Ascending aorta (tissue), 2 donors: ENCODE results near the gene NLRC3. TPM values are rescaled to one million over a fixed set of nuclear protein-coding genes. Genes with fewer than 3 reads are reported as not detected.

Experiments used
- DNase-seq, 2 donors: peaks; one replicate each; pipeline ENCODE4 v3.0.0-alpha.2; 2019; ENCODE audit warnings: low spot score in 2 of 2
- H3K27ac ChIP-seq, 2 donors: fragments of 200-600 bp; sonication (generic); one replicate each; pipeline ENCODE4 v1.5.1; 2016 to 2017; ENCODE audit warnings: mild to moderate bottlenecking in 1 of 2
- H3K27me3 ChIP-seq: fragments of 200-600 bp; sonication (generic); one replicate; pipeline ENCODE4 v1.5.1; 2017
- H3K36me3 ChIP-seq, 2 donors: fragments of 200-600 bp; sonication (generic); one replicate each; pipeline ENCODE4 v1.5.1; 2016
- H3K4me1 ChIP-seq, 2 donors: fragments of 200-600 bp; sonication (generic); one replicate each; pipeline ENCODE4 v1.5.1; 2016 to 2017; ENCODE audit warnings: mild to moderate bottlenecking in 1 of 2
- H3K4me3 ChIP-seq, 2 donors: fragments of 200-600 bp; sonication (generic); one replicate each; pipeline ENCODE4 v1.5.1; 2016 to 2017; ENCODE audit warnings: mild to moderate bottlenecking in 1 of 2
- H3K9me3 ChIP-seq, 2 donors: fragments of 200-600 bp; sonication (generic); one replicate each; pipeline ENCODE4 v1.5.1; 2016
- intact Hi-C: fragments of 100-400 bp; cut with DNase I; formaldehyde crosslinking; loops from one replicate; pipeline ENCODE4 v1.15.1; 2023
- total RNA-seq: library from RNA; depleted of rRNA; stranded (reverse); fragments of >200 nt; gene quantifications from one replicate; pipeline ENCODE4 v1.1.0, GENCODE V29; 2016
- TF ChIP-seq, protein P1 (sequence below), 3 experiments: fragments of 200-600 bp in 2 of 3; fragments of 450-650 bp in 1 of 3; sonication (generic) in 2 of 3; IDR thresholded peaks; one replicate each; pipeline ENCODE4 v1.5.1; 2016 to 2019; ENCODE audit warnings: antibody characterized with exemption in 3 of 3, mild to moderate bottlenecking in 1 of 3, moderate library complexity in 1 of 3

The NLRC3 gene
- total RNA-seq, 1 donor from 2014 or later, result 2.1 TPM

DNA sequence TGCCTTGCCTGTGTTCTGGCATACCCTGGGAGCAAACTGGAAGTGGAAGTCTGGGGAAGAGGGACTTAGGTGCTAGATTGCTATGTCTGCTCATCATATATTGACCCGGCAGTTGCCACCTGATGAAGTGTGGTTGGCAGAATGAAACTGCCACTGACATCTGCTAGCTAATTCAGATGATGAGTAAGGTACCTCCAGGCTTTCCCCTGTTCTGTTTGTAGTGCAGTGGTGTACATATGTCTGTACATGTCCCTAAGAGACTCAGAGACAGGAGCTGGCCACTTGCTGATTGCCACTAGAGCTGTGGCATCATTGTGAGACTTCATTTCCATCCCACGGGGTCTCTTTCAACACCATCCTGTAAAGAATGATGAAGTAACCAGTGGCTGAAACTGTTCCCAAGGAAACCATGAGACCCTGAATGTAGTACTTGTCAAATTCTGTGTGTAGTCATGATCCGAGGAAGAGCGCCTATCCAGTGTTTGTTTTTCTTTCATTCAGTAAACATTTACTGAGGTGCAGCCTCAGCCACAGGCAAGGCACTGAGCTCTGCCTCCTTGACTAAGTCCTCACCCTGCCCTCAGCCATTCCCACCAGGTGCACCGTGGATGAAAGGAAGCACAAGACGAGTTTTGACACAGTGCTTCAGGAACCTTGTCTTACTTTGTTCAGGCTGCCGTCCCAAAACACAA is 63.2 kb downstream of the NLRC3 start:
- intact Hi-C loops, result no loop called here
- H3K4me1 ChIP-seq, result no peaks in the 10 kb centered on the region
- no peak for DNase-seq
- H3K36me3 ChIP-seq, result peaks cover 56 to 86% of the 10 kb centered on the region in 2 donors
- TF ChIP-seq, protein P1, sequence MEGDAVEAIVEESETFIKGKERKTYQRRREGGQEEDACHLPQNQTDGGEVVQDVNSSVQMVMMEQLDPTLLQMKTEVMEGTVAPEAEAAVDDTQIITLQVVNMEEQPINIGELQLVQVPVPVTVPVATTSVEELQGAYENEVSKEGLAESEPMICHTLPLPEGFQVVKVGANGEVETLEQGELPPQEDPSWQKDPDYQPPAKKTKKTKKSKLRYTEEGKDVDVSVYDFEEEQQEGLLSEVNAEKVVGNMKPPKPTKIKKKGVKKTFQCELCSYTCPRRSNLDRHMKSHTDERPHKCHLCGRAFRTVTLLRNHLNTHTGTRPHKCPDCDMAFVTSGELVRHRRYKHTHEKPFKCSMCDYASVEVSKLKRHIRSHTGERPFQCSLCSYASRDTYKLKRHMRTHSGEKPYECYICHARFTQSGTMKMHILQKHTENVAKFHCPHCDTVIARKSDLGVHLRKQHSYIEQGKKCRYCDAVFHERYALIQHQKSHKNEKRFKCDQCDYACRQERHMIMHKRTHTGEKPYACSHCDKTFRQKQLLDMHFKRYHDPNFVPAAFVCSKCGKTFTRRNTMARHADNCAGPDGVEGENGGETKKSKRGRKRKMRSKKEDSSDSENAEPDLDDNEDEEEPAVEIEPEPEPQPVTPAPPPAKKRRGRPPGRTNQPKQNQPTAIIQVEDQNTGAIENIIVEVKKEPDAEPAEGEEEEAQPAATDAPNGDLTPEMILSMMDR (IDR thresholded peaks at IDR 0.05), result no peak
- no peaks in the 10 kb centered on the region for H3K9me3 ChIP-seq
- no peaks in the 10 kb centered on the region for H3K27me3 ChIP-seq
- H3K27ac ChIP-seq, result no peak overlapping the region
- no peak overlapping the region for H3K4me3 ChIP-seq

DNA sequence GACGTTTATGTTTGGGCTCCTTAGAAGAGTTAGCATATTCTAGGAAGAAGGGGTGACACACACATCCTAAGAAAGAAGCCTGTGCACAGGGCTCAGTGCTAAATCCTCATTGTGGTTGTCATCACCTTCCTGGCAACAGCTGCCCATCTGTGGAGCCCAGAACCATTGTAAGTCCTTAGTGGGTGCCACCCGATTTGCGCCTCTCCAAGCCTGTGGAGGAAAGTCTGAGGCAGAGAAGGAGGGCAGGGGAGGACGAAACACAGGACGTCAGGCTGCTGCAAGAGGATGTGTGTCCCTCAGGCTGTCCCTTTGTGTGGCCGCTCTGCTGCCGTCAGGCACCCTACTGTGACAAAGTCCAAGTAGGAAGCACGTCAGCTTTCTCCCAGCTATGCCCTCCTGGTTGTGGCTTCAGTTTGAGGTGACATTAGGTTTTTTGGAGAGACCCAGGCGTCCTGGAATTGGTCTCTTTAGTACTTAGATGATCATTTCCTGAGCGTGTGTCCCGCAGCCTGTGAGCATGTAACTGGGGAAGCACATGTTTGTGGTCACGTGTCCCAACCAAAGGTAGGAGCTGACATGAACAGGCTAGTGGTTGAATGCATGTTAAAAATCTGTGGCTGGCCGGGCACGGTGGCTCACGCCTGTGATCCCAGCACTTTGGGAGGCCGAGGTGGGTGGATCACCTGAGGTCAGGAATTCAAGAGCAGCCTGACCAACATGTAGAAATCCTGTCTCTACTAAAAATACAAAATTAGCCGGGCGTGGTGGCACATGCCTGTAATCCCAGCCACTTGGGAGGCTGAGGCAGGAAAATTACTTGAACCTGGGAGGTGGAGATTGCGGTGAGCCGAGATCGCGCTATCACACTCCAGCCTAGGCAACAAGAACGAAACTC is 65.7 kb downstream of the NLRC3 start:
- Histone ChIP-seq H3K9me3 (no peaks in the 10 kb centered on the region), H3K4me1 (no peaks in the 10 kb centered on the region), H3K36me3 (peaks cover 68 to 88% of the 10 kb centered on the region in 2 donors), H3K27me3 (no peaks in the 10 kb centered on the region), H3K27ac (no peak overlapping the region), H3K4me3 (no peak overlapping the region)
- TF ChIP-seq, protein P1 (IDR thresholded peaks at IDR 0.05), result no peak
- intact Hi-C loops, result no loop called here
- no peak for DNase-seq

DNA sequence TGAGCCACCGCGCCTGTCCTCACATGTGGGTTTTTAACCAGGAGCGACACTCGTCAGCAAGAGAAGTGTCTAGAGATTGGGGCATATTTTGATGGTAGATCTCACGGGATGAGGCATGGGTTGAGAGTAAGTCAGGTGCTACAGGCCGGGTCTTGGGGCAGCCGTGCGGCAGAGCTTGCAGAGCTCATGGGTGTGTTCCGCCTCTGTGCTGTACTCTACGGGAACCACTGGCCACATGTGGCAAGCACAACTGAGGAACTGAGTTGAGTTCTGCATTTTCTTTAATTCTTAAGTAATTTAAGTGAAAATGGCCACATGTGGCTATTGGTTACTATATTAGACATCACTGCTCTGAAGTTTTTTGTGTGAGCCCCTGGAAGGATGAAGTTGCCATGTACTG is 66.8 kb downstream of the NLRC3 start:
- Histone ChIP-seq H3K9me3 (no peaks in the 10 kb centered on the region), H3K4me1 (no peaks in the 10 kb centered on the region), H3K36me3 (peaks cover 65 to 85% of the 10 kb centered on the region in 2 donors), H3K27ac (no peak overlapping the region), H3K27me3 (no peaks in the 10 kb centered on the region), H3K4me3 (no peak overlapping the region)
- TF ChIP-seq, protein P1 (IDR thresholded peaks at IDR 0.05), result no peak
- intact Hi-C loops, result no loop called here
- no peak for DNase-seq

DNA sequence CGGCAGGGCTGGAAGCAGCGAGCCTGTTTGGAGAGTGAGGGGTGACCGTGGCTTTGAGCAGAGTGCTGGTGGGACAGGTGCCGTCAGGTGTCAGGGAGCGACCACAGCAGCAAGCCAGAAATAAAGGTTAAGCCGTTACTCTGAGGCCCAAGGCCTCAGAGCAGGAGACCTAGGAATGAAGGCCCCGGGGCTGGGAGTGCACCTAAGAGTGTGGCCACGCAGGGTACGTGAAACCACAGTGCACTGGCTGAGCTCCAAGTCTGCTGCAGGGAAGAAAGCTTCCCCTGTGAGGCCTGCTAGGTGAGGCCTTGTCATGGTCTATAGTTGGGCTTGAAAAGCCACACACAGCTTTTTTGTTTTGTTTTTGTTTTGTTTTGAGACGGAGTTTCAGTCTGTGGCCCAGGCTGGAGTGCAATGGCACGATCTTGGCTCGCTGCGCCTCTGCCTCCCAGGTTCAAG is 67.7 kb downstream of the NLRC3 start:
- Histone ChIP-seq H3K27ac (no peak overlapping the region), H3K27me3 (no peaks in the 10 kb centered on the region), H3K36me3 (peaks cover 58 to 82% of the 10 kb centered on the region in 2 donors), H3K9me3 (no peaks in the 10 kb centered on the region), H3K4me3 (no peak overlapping the region), H3K4me1 (no peaks in the 10 kb centered on the region)
- intact Hi-C loops, result no loop called here
- TF ChIP-seq, protein P1 (IDR thresholded peaks at IDR 0.05), result no peak
- no peak for DNase-seq

DNA sequence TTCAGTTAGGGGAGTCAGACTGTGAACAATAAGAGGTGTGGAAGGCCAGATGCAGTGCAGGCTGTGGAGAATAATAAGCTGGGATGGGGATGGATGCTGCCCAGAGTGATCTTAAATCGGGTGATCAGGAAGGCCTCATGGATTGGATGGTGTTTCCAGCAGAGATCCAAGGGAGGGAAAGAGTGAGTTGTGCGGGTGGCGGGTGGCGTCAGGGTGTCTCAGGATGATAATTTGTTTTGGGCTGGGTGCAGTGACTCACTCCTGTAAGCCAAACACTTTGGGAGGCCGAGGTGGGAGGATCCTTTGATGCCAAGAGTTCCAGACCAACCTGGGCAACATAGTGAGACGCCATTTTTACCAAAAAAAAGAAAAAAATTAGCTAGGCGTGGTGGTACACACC is 68.5 kb downstream of the NLRC3 start:
- H3K27ac ChIP-seq, result no peak overlapping the region
- peaks cover 52 to 75% of the 10 kb centered on the region in 2 donors for H3K36me3 ChIP-seq
- H3K4me1 ChIP-seq, result no peaks in the 10 kb centered on the region
- TF ChIP-seq, protein P1 (IDR thresholded peaks at IDR 0.05), result no peak
- H3K9me3 ChIP-seq, result no peaks in the 10 kb centered on the region
- no peak for DNase-seq
- H3K27me3 ChIP-seq, result no peaks in the 10 kb centered on the region
- H3K4me3 ChIP-seq, result no peak overlapping the region
- intact Hi-C loops, result no loop called here
